ENCODE measurements around the gene C5orf58.
A peak's percentile ranks its signal among the peaks of the same experiment; 100 is the strongest.

The C5orf58 gene

GRCh38 chr5:170221327-170221741 is 11.5 kb upstream of the C5orf58 start:
- Histone ChIP-seq H3K9me3 (ENCODE audit: control insufficient read depth in 5 of 5, low read length in 5 of 5) (no peaks in the 10 kb centered on the region), H3K9ac (ENCODE audit: low read length in 5 of 5) (no peak overlapping the region), H3K4me3 (ENCODE audit: low read depth in 1 of 5, low read length in 5 of 5) (no peak overlapping the region), H3K27ac (ENCODE audit: low read depth, low read length) (no peak overlapping the region), H3K36me3 (ENCODE audit: control insufficient read depth in 5 of 5, insufficient read depth in 5 of 5, low read length in 5 of 5) (no peaks in the 10 kb centered on the region), H3K27me3 (ENCODE audit: control insufficient read depth in 5 of 5, insufficient read depth in 4 of 5, low read length in 5 of 5) (no peaks in the 10 kb centered on the region), H3K4me1 (ENCODE audit: control insufficient read depth in 5 of 5, insufficient read depth in 5 of 5, low read length in 5 of 5) (peaks cover 0 to 34% (median 30%) of the 10 kb centered on the region in 5 donors)

GRCh38 chr5:170223360-170223759 is 9.4 kb upstream of the C5orf58 start:
- Histone ChIP-seq H3K4me1 (ENCODE audit: control insufficient read depth in 5 of 5, insufficient read depth in 5 of 5, low read length in 5 of 5) (peaks cover 0 to 37% (median 30%) of the 10 kb centered on the region in 5 donors), H3K36me3 (ENCODE audit: control insufficient read depth in 5 of 5, insufficient read depth in 5 of 5, low read length in 5 of 5) (no peaks in the 10 kb centered on the region), H3K9ac (ENCODE audit: low read length in 5 of 5) (no peak overlapping the region), H3K4me3 (ENCODE audit: low read depth in 1 of 5, low read length in 5 of 5) (no peak overlapping the region), H3K27me3 (ENCODE audit: control insufficient read depth in 5 of 5, insufficient read depth in 4 of 5, low read length in 5 of 5) (no peaks in the 10 kb centered on the region), H3K27ac (ENCODE audit: low read depth, low read length) (peak overlapping the region; percentile 8), H3K9me3 (ENCODE audit: control insufficient read depth in 5 of 5, low read length in 5 of 5) (no peaks in the 10 kb centered on the region)

GRCh38 chr5:170223906-170224305 is 8.9 kb upstream of the C5orf58 start:
- Histone ChIP-seq H3K9me3 (ENCODE audit: control insufficient read depth in 5 of 5, low read length in 5 of 5) (no peaks in the 10 kb centered on the region), H3K9ac (ENCODE audit: low read length in 5 of 5) (no peak overlapping the region), H3K27me3 (ENCODE audit: control insufficient read depth in 5 of 5, insufficient read depth in 4 of 5, low read length in 5 of 5) (no peaks in the 10 kb centered on the region), H3K27ac (ENCODE audit: low read depth, low read length) (peak overlapping the region; percentile 8), H3K4me3 (ENCODE audit: low read depth in 1 of 5, low read length in 5 of 5) (no peak overlapping the region), H3K36me3 (ENCODE audit: control insufficient read depth in 5 of 5, insufficient read depth in 5 of 5, low read length in 5 of 5) (no peaks in the 10 kb centered on the region), H3K4me1 (ENCODE audit: control insufficient read depth in 5 of 5, insufficient read depth in 5 of 5, low read length in 5 of 5) (peaks cover 0 to 37% (median 30%) of the 10 kb centered on the region in 5 donors)

GRCh38 chr5:170225326-170226128 is 7.3 kb upstream of the C5orf58 start:
- no peaks in the 10 kb centered on the region for H3K27me3 ChIP-seq (ENCODE audit: control insufficient read depth in 5 of 5, insufficient read depth in 4 of 5, low read length in 5 of 5)
- no peak overlapping the region for H3K9ac ChIP-seq (ENCODE audit: low read length in 5 of 5)
- H3K4me3 ChIP-seq (ENCODE audit: low read depth in 1 of 5, low read length in 5 of 5): no peak overlapping the region
- H3K36me3 ChIP-seq (ENCODE audit: control insufficient read depth in 5 of 5, insufficient read depth in 5 of 5, low read length in 5 of 5): no peaks in the 10 kb centered on the region
- peaks cover 0 to 36% (median 32%) of the 10 kb centered on the region in 5 donors for H3K4me1 ChIP-seq (ENCODE audit: control insufficient read depth in 5 of 5, insufficient read depth in 5 of 5, low read length in 5 of 5)
- no peak overlapping the region for H3K27ac ChIP-seq (ENCODE audit: low read depth, low read length)
- no peaks in the 10 kb centered on the region for H3K9me3 ChIP-seq (ENCODE audit: control insufficient read depth in 5 of 5, low read length in 5 of 5)

- no peak overlapping the region for H3K27ac ChIP-seq (ENCODE audit: low read depth, low read length)
- H3K27me3 ChIP-seq (ENCODE audit: control insufficient read depth in 5 of 5, insufficient read depth in 4 of 5, low read length in 5 of 5): no peaks in the 10 kb centered on the region
- H3K36me3 ChIP-seq (ENCODE audit: control insufficient read depth in 5 of 5, insufficient read depth in 5 of 5, low read length in 5 of 5): no peaks in the 10 kb centered on the region
- no peak overlapping the region for H3K4me3 ChIP-seq (ENCODE audit: low read depth in 1 of 5, low read length in 5 of 5)
- H3K4me1 ChIP-seq (ENCODE audit: control insufficient read depth in 5 of 5, insufficient read depth in 5 of 5, low read length in 5 of 5): peaks cover 0 to 31% (median 26%) of the 10 kb centered on the region in 5 donors
- no peaks in the 10 kb centered on the region for H3K9me3 ChIP-seq (ENCODE audit: control insufficient read depth in 5 of 5, low read length in 5 of 5)
- no peak overlapping the region for H3K9ac ChIP-seq (ENCODE audit: low read length in 5 of 5)
Measured at GRCh38 chr5:170226129-170226615, 6.6 kb upstream of the C5orf58 start.

GRCh38 chr5:170226661-170227060 is 6.1 kb upstream of the C5orf58 start:
- Histone ChIP-seq H3K27me3 (ENCODE audit: control insufficient read depth in 5 of 5, insufficient read depth in 4 of 5, low read length in 5 of 5) (no peaks in the 10 kb centered on the region), H3K27ac (ENCODE audit: low read depth, low read length) (no peak overlapping the region), H3K4me1 (ENCODE audit: control insufficient read depth in 5 of 5, insufficient read depth in 5 of 5, low read length in 5 of 5) (peaks cover 0 to 28% (median 23%) of the 10 kb centered on the region in 5 donors), H3K36me3 (ENCODE audit: control insufficient read depth in 5 of 5, insufficient read depth in 5 of 5, low read length in 5 of 5) (no peaks in the 10 kb centered on the region), H3K9ac (ENCODE audit: low read length in 5 of 5) (no peak overlapping the region), H3K9me3 (ENCODE audit: control insufficient read depth in 5 of 5, low read length in 5 of 5) (no peaks in the 10 kb centered on the region), H3K4me3 (ENCODE audit: low read depth in 1 of 5, low read length in 5 of 5) (no peak overlapping the region)

GRCh38 chr5:170228762-170229435 is 3.9 kb upstream of the C5orf58 start:
- no peaks in the 10 kb centered on the region for H3K9me3 ChIP-seq (ENCODE audit: control insufficient read depth in 5 of 5, low read length in 5 of 5)
- H3K9ac ChIP-seq (ENCODE audit: low read length in 5 of 5): no peak overlapping the region
- no peaks in the 10 kb centered on the region for H3K36me3 ChIP-seq (ENCODE audit: control insufficient read depth in 5 of 5, insufficient read depth in 5 of 5, low read length in 5 of 5)
- no peaks in the 10 kb centered on the region for H3K27me3 ChIP-seq (ENCODE audit: control insufficient read depth in 5 of 5, insufficient read depth in 4 of 5, low read length in 5 of 5)
- H3K27ac ChIP-seq (ENCODE audit: low read depth, low read length): no peak overlapping the region
- H3K4me1 ChIP-seq (ENCODE audit: control insufficient read depth in 5 of 5, insufficient read depth in 5 of 5, low read length in 5 of 5): peaks cover 0 to 12% (median 9%) of the 10 kb centered on the region in 5 donors
- no peak overlapping the region for H3K4me3 ChIP-seq (ENCODE audit: low read depth in 1 of 5, low read length in 5 of 5)

GRCh38 chr5:170233358-170233892 is 640 bp downstream of the C5orf58 start:
- Histone ChIP-seq H3K27me3 (ENCODE audit: control insufficient read depth in 5 of 5, insufficient read depth in 4 of 5, low read length in 5 of 5) (no peaks in the 10 kb centered on the region), H3K4me1 (ENCODE audit: control insufficient read depth in 5 of 5, insufficient read depth in 5 of 5, low read length in 5 of 5) (peaks cover 0 to 3% (median 0%) of the 10 kb centered on the region in 5 donors), H3K9ac (ENCODE audit: low read length in 5 of 5) (no peak overlapping the region), H3K9me3 (ENCODE audit: control insufficient read depth in 5 of 5, low read length in 5 of 5) (no peaks in the 10 kb centered on the region), H3K27ac (ENCODE audit: low read depth, low read length) (no peak overlapping the region), H3K36me3 (ENCODE audit: control insufficient read depth in 5 of 5, insufficient read depth in 5 of 5, low read length in 5 of 5) (no peaks in the 10 kb centered on the region), H3K4me3 (ENCODE audit: low read depth in 1 of 5, low read length in 5 of 5) (no peak overlapping the region)

- H3K9me3 ChIP-seq (ENCODE audit: control insufficient read depth in 5 of 5, low read length in 5 of 5): no peaks in the 10 kb centered on the region
Measured at GRCh38 chr5:170235876-170236864, 3.4 kb downstream of the C5orf58 start.

More at GRCh38 chr5:170235876-170236864, 3.4 kb downstream of the C5orf58 start:
- no peak overlapping the region for H3K27ac ChIP-seq (ENCODE audit: low read depth, low read length)
- no peak overlapping the region for H3K9ac ChIP-seq (ENCODE audit: low read length in 5 of 5)
- no peaks in the 10 kb centered on the region for H3K36me3 ChIP-seq (ENCODE audit: control insufficient read depth in 5 of 5, insufficient read depth in 5 of 5, low read length in 5 of 5)
- H3K4me3 ChIP-seq (ENCODE audit: low read depth in 1 of 5, low read length in 5 of 5): no peak overlapping the region
- peaks cover 0 to 6% (median 4%) of the 10 kb centered on the region in 5 donors for H3K4me1 ChIP-seq (ENCODE audit: control insufficient read depth in 5 of 5, insufficient read depth in 5 of 5, low read length in 5 of 5)
- no peaks in the 10 kb centered on the region for H3K27me3 ChIP-seq (ENCODE audit: control insufficient read depth in 5 of 5, insufficient read depth in 4 of 5, low read length in 5 of 5)
